ENCODE results near the gene STAT4.

The STAT4 gene, protein sequence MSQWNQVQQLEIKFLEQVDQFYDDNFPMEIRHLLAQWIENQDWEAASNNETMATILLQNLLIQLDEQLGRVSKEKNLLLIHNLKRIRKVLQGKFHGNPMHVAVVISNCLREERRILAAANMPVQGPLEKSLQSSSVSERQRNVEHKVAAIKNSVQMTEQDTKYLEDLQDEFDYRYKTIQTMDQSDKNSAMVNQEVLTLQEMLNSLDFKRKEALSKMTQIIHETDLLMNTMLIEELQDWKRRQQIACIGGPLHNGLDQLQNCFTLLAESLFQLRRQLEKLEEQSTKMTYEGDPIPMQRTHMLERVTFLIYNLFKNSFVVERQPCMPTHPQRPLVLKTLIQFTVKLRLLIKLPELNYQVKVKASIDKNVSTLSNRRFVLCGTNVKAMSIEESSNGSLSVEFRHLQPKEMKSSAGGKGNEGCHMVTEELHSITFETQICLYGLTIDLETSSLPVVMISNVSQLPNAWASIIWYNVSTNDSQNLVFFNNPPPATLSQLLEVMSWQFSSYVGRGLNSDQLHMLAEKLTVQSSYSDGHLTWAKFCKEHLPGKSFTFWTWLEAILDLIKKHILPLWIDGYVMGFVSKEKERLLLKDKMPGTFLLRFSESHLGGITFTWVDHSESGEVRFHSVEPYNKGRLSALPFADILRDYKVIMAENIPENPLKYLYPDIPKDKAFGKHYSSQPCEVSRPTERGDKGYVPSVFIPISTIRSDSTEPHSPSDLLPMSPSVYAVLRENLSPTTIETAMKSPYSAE

DNA sequence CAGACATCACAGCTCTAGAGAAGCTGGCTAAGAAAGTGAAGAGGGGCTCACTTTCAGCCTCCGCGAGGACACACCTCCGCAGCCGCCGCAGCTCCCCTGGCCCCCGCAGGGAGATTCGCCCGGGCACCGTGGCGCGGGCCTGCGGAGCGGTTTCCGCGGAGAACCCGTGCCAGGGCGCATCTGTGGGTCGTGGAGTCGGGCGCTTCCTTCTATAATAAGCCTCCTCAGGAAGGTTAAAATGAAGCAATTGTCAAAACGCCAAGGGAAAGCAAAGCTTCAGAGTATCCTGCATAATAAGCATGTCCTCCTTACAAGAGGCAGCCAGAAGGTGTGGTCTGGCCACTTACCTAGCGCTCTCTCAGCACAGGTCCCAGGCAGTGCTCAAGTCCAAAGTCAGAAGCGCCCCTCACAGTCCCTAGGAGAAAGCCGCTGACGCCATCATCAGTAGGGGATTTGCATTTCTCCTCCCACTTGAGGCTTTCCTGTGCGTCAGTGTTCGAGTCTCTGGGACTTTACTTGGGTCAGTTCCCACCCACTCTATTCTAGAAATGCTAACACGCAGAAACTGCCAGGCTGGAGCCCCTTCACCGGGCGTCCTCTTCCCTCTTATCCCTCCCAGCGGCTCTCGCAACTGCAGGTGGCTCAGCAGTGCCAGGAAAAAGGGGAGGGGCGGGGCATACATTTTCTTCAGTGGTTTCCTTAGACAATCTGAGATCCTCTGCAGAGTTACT is at the start of gene STAT4:
Gene STAT4, minus strand, starts transcription at position 395 of the 731 bp plus-strand sequence. CDS start 2,791 bp downstream, outside the sequence.
- peak; percentile 20 for DNase-seq

DNA sequence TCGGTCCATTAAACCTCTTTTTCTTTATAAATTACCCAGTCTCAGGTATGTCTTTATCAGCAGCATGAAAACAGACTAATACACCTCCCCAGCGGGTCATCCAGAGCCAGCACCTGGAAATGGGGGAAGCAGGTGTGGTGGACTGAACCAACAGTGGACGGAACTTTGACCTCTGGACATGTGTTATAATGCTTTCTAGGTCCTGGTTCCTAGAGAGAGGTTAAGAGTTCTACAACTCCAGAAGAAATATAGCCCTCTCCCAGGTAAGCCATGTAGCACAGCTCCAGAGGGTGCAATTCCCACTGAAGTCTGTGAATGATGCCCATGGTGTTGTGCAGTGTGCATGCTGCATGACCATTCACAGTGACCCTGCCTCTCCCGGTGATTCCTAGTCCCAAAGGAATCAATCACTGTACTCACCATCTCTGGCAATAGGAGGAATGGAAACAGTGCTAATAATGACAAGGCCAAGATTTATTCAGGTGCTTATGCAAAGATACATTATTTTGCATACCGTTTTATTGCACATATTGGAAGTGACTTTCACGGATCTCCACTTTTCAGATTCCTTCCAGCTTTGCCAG is 49.2 kb upstream of the STAT4 start:
- no peak for DNase-seq

DNA sequence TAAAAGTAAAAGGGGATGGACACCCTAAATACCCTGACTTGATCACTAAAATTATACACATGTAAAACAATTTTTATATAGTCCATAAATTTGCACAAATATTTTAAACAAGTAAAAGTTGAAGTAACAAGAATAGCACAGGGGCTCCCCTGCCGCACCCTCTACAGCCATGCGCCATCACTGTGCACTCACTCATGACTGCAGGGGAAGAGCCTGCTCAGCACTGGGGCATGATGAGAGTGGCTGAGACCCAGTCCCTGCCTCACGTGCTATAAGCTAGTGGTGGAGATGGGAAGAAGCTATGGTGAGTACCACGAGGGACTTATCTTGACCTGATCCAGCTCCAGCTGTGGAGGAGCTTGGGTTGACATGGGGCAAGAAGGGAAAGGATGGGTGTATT is 47.5 kb upstream of the STAT4 start:
- DNase-seq, result no peak

DNA sequence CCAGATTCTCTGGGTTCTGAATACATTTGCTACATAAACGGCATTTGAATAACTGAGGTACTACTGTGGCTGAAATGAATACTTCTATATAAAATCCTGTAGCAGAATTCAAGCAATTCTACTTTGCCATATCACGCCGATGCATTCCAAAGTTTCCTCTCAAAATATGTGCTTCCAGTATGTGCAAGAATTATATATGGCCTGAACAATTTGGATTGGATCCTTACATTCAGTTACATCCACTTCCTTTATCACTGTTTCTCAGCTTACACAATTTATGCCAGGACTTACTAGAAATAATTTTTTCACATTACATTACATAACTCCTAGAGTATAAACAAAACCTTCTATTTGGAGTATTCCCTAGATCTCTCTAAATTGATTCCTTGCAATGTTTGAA is 46.3 kb upstream of the STAT4 start:
- DNase-seq, result no peak

DNA sequence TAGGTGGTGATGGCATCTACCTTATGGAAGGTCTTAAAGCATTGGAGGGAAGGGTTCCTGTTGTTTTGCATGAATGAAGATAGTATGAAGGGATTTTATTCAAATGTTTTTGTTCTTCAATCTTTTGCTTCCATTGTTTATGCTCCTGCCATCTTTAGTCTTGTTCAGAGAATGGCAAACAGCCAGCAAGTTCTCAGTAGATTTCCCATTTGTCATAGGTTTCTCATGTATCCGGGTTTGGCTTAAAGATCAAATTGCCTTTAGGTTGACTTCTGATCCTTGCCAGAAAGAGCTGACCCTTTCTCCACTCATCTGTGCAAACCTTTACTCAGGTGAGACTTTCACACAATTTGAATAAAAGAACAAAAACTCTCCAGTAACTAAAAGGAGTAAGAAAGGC is 44.2 kb upstream of the STAT4 start:
- no peak for DNase-seq

DNA sequence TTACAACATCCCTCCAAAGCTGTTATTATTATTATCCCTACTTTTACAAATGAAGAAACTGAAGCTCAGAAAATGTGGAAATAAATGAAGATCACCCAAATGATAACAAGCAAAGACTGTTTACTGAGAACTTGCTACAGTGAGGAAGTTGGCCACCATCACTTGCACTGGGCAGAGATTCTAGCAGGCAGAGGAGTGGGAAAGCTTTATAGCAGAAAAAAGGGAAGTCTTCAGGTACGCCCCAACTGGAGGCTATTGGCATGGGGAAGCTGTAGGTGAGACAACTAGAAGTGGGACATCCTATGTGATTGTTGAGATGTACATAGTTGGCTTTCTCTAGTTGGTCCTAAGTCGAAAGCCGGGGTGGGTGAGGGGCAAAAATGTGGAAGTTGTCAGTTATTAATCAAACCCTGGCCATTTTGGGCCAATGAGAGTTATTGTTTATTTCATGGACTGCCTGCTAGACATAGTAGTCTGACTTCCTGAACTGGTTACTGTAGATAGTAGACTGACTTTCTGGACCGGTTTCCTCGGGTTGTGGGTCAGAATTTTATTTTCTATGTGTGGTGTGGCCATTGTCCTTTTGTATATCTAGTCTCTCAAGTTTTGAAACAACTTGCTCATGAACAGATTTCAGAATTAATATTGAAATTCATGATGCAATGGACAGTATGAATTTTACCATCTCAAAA is 40.2 kb upstream of the STAT4 start:
- DNase-seq, result no peak

DNA sequence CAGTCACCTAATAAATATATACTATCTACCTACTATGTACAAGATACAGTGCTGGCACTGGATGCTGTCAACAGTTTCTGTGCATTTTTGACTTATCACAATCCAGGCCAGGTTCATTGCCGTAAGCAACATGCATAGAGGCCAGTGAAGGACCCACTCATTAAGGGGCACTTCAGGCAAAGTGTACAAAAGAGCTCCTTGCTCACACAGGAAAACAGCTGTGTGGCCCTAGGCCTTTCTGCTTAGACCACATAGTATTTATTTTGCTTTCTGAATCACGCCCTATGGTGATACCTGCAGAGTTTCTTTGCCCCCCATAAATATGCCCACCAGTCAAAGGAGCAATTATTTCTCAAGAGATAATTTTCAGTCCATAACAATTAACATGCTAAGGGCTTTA is 39.6 kb upstream of the STAT4 start:
- DNase-seq, result no peak

DNA sequence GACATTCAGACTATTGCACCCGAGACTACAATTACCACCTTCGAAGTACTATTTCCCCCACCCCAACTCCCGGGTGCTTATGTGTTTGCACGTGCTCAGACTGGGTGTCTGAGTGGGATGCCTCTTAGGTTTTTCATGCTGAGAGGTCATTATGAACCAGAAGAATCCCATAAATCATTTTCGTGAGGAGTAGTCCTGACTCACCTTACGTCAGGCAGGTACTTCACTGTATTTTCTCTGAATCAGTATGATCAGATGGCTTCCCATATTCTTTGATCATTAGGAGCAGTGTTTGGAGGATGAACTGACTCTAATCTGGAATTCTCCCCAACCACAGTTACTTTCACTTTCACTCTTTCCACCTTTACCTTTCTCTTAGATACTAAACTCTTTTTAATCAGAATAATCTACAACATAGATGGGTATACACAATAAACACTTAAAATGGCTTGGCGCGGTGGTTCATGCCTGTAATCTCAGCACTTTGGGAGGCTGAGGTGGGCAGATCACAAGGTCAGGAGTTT is 38.4 kb upstream of the STAT4 start:
- DNase-seq, result no peak

DNA sequence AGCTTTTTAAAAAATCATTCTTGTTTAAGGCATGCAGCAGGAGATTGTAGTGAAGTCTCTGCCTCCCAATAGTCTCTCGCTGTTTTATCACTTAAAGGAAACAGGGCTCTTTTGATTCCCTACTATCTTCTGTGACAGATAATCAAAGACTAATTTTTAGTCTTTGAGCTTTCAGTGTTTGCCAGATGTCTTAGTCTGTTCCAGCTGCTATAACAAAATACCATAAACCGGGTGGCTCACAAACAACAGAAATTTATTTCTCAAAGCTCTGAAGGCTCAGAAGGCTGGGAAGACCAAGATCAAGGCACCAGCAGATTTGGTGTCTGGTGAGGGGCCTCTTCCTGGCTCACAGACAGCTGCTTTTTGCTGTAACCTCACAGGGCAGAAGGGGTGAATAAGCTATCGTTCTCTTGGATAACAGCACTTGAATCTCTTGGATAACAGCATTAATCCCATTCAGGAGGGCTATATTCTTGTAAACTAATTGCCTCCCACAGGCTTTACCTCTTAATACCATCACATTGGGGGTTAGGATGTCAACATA is 37.8 kb upstream of the STAT4 start:
- no peak for DNase-seq

DNA sequence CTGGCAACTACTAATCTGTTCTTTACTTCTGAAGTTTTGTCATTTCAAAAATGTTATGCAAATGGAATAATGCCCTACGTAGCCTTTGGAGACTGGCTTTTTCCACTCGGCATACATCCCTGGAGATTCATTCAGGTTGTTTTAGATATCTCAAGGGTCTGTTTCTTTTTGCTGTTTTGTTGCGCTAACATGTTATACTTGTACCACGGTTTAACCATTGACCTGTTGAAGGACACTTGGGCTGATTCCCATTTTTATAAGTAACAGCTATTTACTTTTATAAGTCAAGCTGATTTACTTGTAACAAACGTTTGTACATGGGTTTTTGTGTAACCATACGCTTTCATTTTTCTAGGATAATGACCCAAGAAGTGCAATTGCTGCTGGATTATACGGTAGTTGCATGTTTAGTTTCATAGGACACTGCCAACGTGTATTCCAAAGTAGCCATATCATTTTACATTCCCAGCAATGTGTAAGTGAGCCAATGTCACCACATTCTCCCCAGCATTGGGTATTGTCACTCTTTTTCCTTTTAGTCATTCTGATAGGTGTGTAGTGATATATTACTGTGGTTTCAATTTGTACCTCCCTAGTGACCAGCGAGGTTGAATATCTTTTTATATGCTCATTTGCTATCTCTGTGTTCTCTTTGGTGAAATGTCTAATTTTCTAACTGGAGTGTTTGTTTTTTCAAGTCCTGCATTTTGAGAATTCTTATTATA is 36.5 kb upstream of the STAT4 start:
- DNase-seq, result no peak

DNA sequence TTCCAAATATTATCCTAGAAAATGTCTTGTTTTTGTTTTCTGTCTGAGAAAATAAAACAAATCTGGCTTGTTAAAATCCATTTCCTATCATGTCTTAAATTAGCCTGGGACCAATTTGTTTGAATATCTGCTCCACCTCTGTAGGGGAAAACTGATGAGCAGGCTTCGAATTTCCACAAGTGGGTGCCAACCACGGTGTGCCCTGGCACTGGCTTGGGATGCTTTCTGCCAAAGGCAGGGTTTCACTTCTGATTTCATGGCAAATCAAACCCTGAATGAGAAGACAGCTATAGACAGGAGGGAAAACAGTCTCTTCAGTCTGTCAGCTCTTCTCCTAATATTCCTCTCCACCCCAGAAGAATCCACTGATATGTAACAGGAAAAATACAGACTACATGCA is 33.7 kb upstream of the STAT4 start:
- no peak for DNase-seq

DNA sequence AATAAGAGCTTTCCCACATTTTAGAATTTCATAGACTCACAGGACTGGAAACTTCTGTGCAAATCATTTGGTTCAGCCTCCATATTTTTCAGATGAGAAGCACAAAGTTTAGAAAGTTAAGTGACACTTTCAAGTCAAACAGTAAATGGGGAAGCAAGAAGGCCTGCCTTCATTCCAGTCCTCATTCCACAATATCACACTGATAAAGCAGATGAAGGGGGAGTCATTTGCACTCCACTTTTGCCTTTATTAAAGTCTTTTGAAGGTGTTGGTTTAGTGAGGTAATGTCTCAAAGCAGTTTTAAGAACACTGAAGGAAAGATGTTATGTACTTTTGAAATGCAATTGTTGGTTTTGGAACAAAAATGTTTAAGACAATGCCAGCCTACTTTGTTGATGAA is 32.7 kb upstream of the STAT4 start:
- no peak for DNase-seq

DNA sequence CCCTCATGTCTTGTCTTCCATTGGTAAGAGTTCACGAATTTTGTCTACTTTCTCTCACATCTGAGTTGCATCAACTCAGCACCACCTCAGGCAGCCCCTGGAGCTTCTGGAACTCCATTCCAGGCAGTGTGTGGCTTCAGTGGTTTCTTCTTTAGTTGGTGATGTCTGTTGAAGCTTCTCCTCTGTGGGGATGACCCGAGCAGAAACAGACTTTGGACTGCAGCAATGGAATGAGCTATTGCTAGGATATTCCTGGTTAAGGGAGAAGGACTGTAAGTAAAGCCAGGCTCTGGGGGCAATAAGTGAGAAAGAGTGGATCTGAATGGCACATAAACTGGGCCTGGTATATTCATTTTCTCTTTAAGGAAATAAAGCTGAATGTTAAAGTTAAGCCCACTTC is 32.3 kb upstream of the STAT4 start:
- no peak for DNase-seq

DNA sequence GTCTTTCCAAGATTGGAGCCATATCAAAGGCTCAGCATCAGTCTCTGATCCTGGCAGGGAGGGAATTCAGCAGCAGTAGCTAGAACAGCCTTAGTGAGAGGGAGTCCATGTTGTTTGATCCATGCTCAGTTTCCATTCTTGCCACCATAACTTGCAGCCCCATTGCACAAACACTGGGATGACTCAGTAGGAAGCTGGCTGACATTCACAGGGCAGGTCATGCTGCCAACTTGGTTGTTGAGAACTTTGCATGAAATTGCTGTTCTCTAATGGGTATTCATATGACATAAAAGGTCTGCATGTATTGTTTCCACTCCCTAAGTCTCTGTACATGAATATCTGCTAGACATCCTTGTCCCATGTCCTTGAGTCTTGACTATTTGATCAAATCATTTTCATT is 29.9 kb upstream of the STAT4 start:
- DNase-seq, result no peak

DNA sequence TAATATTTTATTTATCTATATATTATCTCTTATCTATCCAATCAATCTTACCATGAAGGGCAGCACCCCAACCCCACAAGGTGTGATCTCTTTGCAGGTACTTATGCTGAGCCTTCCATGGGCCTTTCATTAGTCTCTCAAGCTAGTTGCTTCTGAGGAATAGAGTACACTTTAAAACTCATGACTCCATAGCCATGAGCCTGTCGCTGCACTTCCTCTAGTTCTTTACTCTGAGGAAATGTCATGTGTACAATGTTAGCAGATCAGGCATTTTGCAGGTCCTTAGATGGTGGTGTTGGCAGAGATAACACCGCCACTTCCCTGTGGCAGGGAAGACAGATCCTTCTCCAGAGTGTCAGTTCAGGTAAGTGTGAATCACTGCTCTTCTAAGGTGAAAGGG is 29.5 kb upstream of the STAT4 start:
- DNase-seq, result no peak

DNA sequence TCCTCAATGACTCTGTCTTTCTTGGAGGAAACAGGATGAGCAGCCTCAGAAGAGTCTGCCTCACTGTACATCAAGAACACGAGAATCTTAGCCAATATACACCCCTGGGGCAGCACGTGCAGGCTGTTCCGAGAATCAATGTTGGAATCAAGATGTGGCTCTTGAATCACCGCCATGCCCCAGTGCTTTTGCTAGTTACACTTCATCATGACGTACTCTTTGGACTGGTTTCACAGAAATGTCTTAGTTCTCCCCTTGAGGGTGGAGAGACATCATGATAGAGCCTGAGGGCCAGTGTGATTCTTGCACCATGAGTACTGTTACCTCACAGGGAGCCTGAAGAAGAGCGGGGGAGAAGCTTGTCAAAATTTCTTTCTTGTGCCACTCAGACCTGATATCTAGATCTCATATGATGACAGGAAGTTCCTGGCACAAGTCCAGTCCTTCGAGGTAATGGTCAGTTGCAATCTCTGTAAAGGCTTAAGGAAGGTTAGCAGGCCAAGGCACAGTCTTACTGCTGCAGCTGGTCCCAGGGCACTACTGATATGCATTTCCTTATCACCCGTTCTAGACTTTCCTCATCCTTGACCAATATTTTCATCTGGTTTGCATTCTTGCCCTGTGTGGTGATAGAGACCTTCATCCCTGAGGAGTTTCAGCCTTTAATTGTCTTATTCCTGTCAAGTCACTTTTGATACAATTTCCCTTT is 28.2 kb upstream of the STAT4 start:
- DNase-seq, result peak; percentile 32

DNA sequence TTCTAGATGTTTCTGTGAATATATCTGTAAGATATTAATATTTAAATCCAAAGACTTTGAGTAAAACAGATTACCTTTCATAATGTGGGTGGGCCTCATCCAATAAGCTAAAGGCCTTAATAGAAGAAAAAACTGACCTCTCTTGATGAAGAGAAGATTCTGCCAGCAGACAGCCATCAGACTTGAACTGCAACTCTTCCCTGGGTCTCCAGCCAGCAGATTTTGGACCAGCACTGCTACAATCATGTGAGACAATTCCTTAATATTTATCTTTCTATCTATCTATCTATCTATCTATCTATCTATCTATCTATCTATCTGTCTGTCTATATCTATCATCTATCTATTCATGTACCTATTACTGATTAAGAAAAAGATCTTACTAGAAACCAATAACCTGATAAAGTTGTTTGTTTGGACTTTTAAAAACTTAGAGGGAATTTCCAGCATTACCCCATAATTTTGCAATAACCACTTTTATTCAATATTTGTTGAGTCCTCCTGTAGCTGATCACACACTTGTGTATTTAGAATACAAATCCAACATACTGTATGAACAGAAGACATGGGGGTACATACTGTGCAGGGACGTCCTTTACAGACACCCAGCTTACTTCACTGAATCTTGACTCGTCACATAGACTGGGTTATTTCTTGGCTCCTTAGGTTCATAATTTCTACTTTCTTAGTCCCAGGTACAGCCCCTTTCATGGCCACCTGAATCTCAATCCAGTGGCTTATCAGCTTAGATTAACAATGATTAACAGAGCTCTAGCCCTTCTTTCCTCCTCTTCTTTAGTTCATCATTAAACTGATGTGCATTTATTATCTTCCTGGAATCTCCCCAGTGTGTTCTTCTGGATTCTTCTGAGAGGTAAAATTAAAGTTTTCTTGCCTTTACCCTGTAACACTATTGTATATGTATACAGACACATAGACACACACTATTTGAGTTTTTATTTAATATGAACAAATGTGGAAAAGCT is 27.2 kb upstream of the STAT4 start:
- no peak for DNase-seq

DNA sequence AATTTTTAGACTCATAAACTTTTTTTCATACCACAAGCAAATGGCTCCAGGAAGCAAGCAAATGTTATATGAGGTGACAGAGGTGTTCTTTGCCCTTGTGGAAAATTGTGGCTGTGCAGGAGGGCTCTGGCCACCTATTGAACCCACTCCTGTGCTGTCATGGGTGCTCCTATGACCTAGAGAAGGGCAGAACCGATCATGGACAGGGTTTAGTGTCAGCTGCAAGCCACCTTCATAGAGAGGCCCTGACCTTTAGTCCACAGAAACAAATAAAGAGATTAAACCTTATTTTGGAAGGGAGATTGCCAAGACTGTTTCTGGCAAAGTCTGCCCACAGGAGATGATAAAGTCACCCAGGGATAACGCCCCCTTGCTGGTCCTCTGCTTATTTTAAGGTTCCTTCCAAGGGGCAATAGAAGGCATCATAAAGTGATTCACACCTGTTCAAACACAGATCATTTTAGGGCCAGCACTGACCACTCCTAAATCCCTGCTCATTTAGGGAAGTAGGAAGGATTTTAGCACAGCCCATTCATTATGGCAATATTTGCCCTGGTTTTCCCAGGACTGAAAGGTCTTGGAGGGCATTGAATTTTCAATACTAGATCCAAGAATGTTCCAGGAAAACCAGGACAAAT is 26.1 kb upstream of the STAT4 start:
- no peak for DNase-seq

DNA sequence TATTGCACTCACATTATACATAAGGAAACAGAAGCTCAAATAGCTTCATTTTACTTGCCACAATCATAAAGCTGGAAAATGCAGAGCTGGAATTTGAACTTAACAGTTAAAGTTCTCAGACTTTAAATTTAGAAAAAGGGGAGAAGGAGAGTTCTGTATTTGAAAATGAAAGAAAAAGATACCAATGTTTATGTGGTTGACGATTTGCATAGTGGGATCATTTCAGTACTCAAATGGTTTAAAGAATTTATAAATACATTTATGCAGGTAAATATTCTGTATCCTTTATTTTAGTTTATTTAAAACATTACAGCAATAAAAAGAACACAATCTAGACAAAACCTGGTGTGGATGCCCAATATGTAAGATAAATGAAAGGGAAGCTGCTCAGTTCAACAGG is 25.5 kb upstream of the STAT4 start:
- no peak for DNase-seq
